ENCODE results near the gene LAMC1.

The LAMC1 gene

DNA sequence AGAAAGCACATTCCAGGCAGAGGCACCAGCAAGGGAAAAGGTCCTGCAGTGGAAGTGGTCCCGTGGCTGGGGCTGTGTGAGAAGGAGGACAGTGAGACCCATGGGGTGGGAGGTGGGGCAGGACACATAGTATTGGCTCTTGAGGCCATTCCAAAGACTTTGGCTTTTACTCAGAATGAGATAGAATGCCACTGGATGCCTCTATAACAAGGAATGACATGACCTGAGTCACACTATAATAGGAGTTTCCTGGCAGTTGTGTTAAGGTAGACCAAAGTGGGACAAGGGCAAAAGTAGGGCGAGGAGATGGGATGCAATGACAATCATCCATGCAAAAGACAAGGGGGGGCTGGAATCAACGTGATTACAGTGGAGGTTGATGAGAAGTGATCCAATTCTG is 138.2 kb downstream of the LAMC1 start:
- no peak for DNase-seq
- TF ChIP-seq POLR2A (IDR thresholded peaks at IDR 0.05; ENCODE audit: low read length) (no peak), GATA1 (IDR thresholded peaks at IDR 0.05; ENCODE audit: low read depth, low read length) (no peak)

DNA sequence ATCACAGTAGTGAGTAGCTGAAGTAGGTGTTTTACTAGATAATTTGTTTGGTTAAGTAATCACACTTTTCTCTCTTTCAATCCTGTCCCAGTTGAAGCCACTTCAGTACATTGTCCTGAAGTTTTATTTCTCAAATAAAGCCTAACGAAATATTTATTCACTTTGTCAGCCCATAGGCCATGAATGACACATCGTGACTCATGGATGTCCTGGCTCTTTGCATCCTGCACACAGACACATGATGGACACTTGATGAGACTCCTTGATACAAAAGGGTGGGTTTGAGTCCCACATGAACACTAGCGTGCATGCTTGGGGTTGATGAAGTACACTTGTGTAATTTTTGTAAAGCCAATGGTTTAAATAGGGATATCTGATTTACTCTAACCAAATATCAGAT is 140.1 kb downstream of the LAMC1 start:
- DNase-seq: no peak
- TF ChIP-seq POLR2A (IDR thresholded peaks at IDR 0.05; ENCODE audit: low read length): no peak
- TF ChIP-seq GATA1 (IDR thresholded peaks at IDR 0.05; ENCODE audit: low read depth, low read length): no peak

DNA sequence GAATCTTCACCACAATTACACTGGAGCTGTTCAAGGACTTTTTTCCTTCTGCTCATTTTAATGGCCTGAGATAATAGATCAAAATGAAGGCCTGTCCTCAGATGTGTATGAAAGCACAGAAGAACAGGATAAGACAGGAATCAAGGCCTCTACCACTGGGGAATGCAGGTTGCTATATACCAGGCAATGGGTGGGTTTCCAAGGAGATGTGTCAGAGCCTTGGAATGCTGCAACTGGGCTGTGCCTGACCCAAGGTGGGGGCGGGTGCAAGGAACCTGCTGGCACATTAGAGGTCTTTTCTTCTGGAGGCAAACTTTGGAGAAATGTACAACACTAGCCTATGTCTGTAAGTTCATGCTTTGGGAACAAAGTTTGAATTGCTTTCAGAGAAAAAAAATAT is 141.1 kb downstream of the LAMC1 start:
- TF ChIP-seq GATA1 (IDR thresholded peaks at IDR 0.05; ENCODE audit: low read depth, low read length): no peak
- DNase-seq: no peak

DNA sequence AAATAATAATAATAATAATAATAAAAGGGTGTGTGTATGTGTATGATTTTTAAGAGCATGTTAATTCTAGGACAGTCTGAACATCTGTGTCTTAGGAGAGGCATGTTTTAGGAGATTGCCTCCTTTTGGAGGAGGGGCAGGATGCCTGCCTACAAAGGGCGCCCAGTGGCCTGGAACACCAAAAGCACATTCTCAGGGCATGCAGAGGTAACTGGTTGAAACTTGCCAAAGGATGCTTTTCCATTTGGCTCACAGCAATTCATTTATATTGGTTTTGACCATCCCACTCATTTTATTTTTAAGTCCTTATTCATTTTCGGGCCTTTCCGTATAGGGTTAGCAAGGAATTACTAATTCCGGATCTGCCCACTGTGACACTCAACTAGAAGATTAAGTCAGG is 141.7 kb downstream of the LAMC1 start:
- no peak for DNase-seq
- TF ChIP-seq POLR2A (IDR thresholded peaks at IDR 0.05; ENCODE audit: low read length) (no peak), GATA1 (IDR thresholded peaks at IDR 0.05; ENCODE audit: low read depth, low read length) (no peak)

DNA sequence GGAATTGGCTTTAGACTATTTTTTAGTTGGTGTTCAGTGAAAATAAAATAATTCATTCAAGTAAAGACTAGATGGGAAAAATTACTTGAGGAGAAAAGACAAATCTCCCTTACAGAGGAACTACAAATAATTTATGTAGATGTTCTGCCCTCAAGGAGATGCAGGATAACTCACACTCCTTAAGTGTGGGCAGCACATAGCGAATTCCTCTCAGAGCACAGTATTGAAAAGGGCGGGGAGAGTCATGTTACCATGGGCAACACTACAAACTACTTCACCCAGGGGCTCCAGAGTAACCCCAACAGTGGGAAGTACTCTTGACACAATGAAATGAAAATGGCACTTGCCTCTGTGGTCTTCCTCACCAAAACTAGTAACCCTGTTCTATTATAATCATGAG is 142.2 kb downstream of the LAMC1 start:
- no peak for TF ChIP-seq POLR2A (IDR thresholded peaks at IDR 0.05; ENCODE audit: low read length)
- no peak for TF ChIP-seq GATA1 (IDR thresholded peaks at IDR 0.05; ENCODE audit: low read depth, low read length)
- no peak for DNase-seq

DNA sequence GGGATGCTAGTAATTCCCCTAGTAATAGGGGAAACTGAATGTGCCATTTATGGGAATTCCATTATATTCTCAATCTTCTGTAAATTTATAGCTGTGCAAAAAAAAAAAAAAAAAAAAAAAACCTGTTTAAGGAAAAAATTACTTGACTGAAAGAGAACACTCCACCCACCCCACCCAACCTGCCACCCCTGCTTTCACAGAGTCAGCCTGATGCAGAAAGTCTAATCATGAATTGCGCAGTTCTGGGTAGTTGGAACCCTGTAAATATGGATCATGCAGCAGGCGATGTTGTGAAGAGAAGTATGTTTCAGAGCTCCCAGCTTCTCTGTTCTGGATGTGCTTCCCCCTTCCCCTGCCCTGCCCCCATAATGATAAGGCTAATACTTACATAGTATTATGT is 143.2 kb downstream of the LAMC1 start:
- TF ChIP-seq GATA1 (IDR thresholded peaks at IDR 0.05; ENCODE audit: low read depth, low read length): no peak
- DNase-seq: no peak

DNA sequence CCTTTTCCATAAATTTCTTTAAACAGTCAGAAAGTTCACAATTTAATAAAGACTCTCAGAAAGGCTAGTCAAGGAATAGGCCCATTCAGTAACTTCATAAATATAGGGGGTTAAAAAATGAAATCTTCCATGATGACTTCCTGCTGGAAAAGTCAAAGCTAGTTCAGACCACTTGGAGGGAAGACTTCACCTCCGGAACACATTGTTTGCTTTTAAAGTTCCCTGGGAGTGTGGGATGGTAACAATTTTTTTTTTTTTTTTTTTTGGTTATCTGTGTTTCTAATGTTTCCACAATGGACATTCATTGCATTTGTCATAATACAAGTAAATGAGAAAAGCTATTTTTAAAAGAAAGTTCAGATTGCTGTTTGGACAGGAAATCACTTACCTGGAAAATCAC is 144.5 kb downstream of the LAMC1 start:
- TF ChIP-seq GATA1 (IDR thresholded peaks at IDR 0.05; ENCODE audit: low read depth, low read length): no peak
- no peak for DNase-seq

DNA sequence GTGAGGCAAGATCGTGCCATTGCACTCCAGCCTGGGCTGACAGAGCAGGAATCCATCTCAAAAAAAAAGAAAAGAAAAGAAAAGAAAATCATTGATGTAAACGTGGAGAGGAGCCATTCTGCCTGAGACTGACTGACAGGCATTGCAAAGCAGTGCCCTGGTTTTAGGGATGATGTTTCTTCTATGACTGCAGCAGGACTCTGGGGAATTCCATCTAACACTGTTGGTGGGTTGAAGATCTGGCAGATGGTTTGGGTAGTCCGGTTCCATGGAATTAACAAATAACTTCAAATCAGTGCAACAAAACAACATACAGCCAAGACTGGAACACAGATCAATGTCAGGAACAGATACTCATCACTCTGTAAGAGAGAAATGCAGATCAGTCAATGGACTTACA is 145.1 kb downstream of the LAMC1 start:
- no peak for TF ChIP-seq POLR2A (IDR thresholded peaks at IDR 0.05; ENCODE audit: low read length)
- TF ChIP-seq GATA1 (IDR thresholded peaks at IDR 0.05; ENCODE audit: low read depth, low read length): no peak
- no peak for DNase-seq

DNA sequence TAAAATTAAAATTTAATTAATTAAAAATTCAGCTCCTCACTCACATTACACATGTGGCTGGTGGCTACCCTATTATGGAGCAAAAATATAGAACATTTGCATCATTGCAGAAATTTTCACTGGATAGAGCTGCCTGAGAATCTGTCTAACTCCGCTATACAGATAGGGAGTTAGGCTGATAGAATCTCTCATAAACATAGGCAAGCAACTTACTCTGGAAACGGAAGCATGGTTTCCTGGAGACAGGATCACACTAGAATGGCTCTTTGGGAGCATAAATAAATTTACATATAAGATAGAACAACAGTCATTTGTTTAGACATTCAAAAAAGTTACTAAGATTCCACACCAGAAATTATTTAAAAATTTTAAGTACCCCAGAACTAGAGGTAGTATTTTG is 150.6 kb downstream of the LAMC1 start:
- no peak for DNase-seq
- TF ChIP-seq GATA1 (IDR thresholded peaks at IDR 0.05; ENCODE audit: low read depth, low read length) (no peak), POLR2A (IDR thresholded peaks at IDR 0.05; ENCODE audit: low read length) (no peak)

DNA sequence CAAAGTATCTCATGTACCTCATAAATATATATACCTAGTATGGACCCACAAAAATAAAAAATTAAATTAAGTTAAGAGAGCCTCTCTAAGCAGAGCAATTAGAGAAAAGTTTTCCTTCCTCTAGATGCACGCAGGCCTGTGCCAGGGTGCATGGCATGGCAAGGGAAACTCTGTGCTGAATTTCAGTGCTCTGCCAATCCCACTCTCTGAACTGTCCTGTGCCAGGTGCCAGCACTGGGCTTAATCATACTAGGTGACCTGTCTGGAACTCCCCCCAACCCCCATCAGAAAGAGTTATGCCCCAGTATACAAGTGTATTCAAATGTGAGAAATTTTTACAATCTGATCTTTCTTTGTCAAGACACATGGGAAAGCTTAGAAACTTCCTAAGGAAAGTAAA is 152.4 kb downstream of the LAMC1 start:
- no peak for DNase-seq
- TF ChIP-seq POLR2A (IDR thresholded peaks at IDR 0.05; ENCODE audit: low read length) (no peak), GATA1 (IDR thresholded peaks at IDR 0.05; ENCODE audit: low read depth, low read length) (no peak)

DNA sequence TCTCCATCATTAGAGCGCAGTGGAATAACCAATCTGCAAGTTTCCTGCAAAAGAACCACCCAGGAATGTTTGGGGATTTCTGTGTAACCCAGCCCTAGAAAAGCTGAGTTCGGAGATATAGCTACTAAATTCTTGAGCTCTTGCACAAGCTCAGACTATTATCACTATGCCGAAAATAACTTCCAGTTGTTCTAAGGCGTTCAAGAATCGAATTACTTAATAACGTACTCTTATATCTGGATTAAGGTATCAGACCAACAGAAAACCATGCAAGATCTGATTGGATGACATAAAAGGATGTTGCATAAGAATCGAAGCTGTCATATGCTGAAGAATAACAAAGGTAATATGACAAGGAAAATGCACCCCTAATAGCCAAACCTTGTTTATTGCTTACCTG is 155.3 kb downstream of the LAMC1 start:
- TF ChIP-seq POLR2A (IDR thresholded peaks at IDR 0.05; ENCODE audit: low read length): no peak
- no peak for TF ChIP-seq GATA1 (IDR thresholded peaks at IDR 0.05; ENCODE audit: low read depth, low read length)
- no peak for DNase-seq

DNA sequence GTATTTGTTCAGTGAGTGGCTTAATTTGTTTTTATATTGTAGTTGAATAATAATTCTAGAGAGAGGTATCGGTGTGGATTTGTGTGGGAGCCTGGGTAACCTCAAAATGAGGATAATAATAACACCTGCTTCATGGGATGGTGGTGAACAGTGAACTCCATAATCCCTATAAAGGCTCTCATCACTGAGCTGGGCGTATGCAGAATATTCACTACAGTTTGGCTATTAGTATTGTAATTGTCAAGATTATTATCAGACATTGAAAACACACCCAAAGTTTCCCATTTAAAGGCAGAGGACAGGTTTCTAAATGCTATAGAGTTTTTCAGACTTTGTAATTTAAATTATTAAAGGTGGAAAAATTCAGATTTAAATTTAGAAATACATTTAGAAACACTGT is 155.8 kb downstream of the LAMC1 start:
- no peak for DNase-seq
- TF ChIP-seq GATA1 (IDR thresholded peaks at IDR 0.05; ENCODE audit: low read depth, low read length): no peak
- no peak for TF ChIP-seq POLR2A (IDR thresholded peaks at IDR 0.05; ENCODE audit: low read length)

DNA sequence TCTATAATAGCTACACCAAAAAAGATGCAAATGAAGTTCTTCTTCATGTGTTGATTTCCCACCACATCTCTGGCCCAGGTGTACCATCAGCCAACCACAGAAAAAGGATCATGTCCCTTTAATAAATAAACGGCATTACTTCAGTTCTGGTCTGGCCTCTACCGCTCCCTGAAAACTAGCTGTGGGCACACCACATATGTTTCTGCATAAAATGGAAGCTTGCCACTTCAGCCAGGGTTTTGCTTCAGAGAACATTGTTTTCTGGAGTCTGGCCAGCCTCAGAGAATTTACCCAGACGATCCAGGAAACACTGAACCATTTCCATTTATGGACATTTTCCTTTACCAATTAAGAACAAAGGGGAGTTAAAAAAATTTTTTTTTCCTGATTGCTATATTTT is 157.0 kb downstream of the LAMC1 start:
- TF ChIP-seq POLR2A (IDR thresholded peaks at IDR 0.05; ENCODE audit: low read length) (no peak), GATA1 (IDR thresholded peaks at IDR 0.05; ENCODE audit: low read depth, low read length) (no peak)
- DNase-seq: no peak

DNA sequence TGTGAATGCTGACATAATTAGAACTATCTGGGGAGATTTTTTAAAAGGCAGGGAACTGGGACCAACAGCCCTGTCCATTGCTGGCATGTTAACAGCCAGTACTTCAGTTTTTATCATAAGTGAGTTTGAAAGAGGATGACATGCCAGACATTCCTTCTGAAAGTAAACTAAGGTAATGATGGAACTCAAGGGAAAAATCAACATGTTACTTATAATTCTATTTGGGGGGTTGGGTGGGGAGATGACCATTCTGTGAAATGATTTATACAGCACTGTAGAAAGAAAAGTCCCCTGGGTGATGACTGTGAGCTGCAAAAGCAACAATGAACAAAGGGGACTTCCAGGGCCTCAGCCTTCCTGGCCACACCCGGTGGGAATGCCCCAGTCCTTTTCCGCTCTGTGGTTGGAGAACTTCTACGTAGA is 157.4 kb downstream of the LAMC1 start:
- no peak for TF ChIP-seq GATA1 (IDR thresholded peaks at IDR 0.05; ENCODE audit: low read depth, low read length)
- no peak for TF ChIP-seq POLR2A (IDR thresholded peaks at IDR 0.05; ENCODE audit: low read length)
- no peak for DNase-seq

DNA sequence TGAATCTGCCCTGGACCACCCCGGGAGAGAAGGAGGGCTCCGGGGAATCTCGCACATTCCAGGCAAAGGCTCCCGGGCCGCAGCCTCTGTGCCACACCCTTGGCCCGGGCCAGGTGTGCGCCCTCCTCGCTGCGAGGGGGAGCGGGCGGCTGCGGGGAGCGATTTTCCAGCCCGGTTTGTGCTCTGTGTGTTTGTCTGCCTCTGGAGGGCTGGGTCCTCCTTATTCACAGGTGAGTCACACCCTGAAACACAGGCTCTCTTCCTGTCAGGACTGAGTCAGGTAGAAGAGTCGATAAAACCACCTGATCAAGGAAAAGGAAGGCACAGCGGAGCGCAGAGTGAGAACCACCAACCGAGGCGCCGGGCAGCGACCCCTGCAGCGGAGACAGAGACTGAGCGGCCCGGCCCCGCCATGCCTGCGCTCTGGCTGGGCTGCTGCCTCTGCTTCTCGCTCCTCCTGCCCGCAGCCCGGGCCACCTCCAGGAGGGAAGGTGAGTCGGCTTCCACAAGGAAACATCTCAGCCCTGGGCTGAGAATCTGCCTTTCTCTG is 162.8 kb downstream of the LAMC1 start, which contains the start of gene LAMC2:
TSS of gene LAMC2 (plus strand) at position 324 of the 550 bp plus-strand sequence. CDS start at position 413, 89 bp downstream.
- TF ChIP-seq POLR2A (IDR thresholded peaks at IDR 0.05; ENCODE audit: low read length): no peak
- no peak for TF ChIP-seq GATA1 (IDR thresholded peaks at IDR 0.05; ENCODE audit: low read depth, low read length)
- peak in 1 of 2 experiments; percentile 3 for DNase-seq

DNA sequence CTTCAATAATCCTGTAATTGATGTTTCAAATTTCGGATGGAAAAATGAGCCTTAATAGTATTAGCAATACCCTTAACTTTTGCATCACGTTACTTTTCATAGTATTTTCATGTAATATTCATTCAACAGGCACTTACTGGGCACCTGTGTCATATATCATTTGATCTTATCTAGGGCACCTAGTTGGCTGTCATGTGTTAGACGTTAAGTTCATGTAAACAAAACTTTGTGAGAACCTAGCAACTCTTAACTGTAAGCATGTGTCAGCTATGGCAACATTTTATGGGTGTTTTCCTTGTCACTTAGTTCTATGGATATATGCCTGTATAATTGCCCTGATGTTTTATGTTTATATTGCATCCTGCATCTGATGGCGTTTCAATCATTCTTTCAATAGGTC is 163.6 kb downstream of the LAMC1 start:
- TF ChIP-seq POLR2A (IDR thresholded peaks at IDR 0.05; ENCODE audit: low read length) (no peak), GATA1 (IDR thresholded peaks at IDR 0.05; ENCODE audit: low read depth, low read length) (no peak)
- no peak for DNase-seq

Data from erythroblast (primary cell).